SK-N-SH treated with all-trans-retinoic acid at 6 μM for 48 hours (cell line): Measurements from ENCODE around the gene CLTCL1.

Source experiments
- ZFP3 ChIP-seq: fragments of 250-450 bp; sonication (Bioruptor Pico); IDR thresholded peaks from 2 replicates; pipeline ENCODE4 v1.5.0; 2020; ENCODE audit warnings: mild to moderate bottlenecking, moderate library complexity
- ZFP30 ChIP-seq: fragments of 450-650 bp; formaldehyde crosslinking; IDR thresholded peaks from 2 replicates; pipeline ENCODE4 v1.5.0; 2022; ENCODE audit warnings: mild to moderate bottlenecking, moderate library complexity
- ZNF565 ChIP-seq: fragments of 450-650 bp; formaldehyde crosslinking; conservative IDR thresholded peaks from 2 replicates; pipeline ENCODE4 v1.5.0; 2020; ENCODE audit warnings: low read depth, mild to moderate bottlenecking, moderate library complexity

GRCh38 chr22:19184276-19184997 lies 107.1 kb downstream of the CLTCL1 start:
- TF ChIP-seq ZFP30 (CRISPR knock-in tag) (no peak), ZNF565 (CRISPR knock-in tag) (no peak), ZFP3 (CRISPR knock-in tag) (no peak)
